Measurements from ENCODE around the gene NNAT.
"Not testable (repeated sequence)": the region's sequence is repeated elsewhere in the genome, so short reads cannot be mapped to it uniquely, and the experiment has no call there.

The NNAT gene, protein sequence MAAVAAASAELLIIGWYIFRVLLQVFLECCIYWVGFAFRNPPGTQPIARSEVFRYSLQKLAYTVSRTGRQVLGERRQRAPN
- long read RNA-seq, result 0 reads

DNA sequence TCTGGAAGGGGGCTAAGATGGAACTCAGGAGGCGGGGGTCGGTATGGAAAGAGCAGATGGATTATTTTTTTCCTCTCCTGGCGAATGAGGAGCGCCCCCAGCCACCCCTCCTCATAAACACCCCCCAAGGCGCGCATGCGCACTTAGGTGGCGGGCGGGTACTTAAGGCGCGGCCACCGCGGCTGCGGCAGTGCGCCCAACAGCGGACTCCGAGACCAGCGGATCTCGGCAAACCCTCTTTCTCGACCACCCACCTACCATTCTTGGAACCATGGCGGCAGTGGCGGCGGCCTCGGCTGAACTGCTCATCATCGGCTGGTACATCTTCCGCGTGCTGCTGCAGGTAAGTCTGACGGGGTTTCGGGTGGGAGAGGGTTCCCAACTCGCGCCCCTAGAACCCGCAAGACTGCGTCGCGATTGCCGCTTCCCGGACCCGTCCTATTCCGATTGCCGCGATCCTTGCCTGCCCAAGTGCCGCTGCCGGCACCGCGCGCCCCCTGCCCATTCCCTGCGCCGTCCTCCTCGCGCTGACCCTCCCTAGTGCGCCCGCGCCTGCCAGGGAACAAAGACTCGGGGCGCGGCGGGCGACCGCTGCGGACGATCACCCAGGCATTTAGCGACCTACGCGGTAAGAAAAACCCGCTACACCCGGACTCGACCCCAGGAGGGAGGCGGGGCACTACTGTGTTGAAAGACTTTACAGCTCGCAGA is at the start of gene NNAT:
NNAT (plus strand) TSS at position 190 of the 711 bp plus-strand sequence; CDS start at position 272, 82 bp downstream.
- Histone ChIP-seq H3K27ac (replicated peaks) (no peak within 1 kb of the TSS), H3K27me3 (ENCODE audit: insufficient read depth, poor library complexity, severe bottlenecking) (no peaks in the 10 kb centered on the region), H3K4me3 (replicated peaks; ENCODE audit: insufficient read depth, low read length) (no peak within 1 kb of the TSS)
- DNase-seq (ENCODE audit: low read depth in 1 of 2, low spot score in 1 of 2), result no peak
- TF ChIP-seq POLR2AphosphoS5 (IDR thresholded peaks at IDR 0.05; ENCODE audit: low read depth) (no peak), GABPA (IDR thresholded peaks at IDR 0.05; ENCODE audit: low read depth) (no peak), SPI1 (IDR thresholded peaks at IDR 0.05; ENCODE audit: borderline replicate concordance, low read depth) (no peak)
- TF ChIP-seq, protein P1, sequence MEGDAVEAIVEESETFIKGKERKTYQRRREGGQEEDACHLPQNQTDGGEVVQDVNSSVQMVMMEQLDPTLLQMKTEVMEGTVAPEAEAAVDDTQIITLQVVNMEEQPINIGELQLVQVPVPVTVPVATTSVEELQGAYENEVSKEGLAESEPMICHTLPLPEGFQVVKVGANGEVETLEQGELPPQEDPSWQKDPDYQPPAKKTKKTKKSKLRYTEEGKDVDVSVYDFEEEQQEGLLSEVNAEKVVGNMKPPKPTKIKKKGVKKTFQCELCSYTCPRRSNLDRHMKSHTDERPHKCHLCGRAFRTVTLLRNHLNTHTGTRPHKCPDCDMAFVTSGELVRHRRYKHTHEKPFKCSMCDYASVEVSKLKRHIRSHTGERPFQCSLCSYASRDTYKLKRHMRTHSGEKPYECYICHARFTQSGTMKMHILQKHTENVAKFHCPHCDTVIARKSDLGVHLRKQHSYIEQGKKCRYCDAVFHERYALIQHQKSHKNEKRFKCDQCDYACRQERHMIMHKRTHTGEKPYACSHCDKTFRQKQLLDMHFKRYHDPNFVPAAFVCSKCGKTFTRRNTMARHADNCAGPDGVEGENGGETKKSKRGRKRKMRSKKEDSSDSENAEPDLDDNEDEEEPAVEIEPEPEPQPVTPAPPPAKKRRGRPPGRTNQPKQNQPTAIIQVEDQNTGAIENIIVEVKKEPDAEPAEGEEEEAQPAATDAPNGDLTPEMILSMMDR (IDR thresholded peaks at IDR 0.05; ENCODE audit: insufficient read depth, low read length), result no peak
- TF ChIP-seq, protein P2, sequence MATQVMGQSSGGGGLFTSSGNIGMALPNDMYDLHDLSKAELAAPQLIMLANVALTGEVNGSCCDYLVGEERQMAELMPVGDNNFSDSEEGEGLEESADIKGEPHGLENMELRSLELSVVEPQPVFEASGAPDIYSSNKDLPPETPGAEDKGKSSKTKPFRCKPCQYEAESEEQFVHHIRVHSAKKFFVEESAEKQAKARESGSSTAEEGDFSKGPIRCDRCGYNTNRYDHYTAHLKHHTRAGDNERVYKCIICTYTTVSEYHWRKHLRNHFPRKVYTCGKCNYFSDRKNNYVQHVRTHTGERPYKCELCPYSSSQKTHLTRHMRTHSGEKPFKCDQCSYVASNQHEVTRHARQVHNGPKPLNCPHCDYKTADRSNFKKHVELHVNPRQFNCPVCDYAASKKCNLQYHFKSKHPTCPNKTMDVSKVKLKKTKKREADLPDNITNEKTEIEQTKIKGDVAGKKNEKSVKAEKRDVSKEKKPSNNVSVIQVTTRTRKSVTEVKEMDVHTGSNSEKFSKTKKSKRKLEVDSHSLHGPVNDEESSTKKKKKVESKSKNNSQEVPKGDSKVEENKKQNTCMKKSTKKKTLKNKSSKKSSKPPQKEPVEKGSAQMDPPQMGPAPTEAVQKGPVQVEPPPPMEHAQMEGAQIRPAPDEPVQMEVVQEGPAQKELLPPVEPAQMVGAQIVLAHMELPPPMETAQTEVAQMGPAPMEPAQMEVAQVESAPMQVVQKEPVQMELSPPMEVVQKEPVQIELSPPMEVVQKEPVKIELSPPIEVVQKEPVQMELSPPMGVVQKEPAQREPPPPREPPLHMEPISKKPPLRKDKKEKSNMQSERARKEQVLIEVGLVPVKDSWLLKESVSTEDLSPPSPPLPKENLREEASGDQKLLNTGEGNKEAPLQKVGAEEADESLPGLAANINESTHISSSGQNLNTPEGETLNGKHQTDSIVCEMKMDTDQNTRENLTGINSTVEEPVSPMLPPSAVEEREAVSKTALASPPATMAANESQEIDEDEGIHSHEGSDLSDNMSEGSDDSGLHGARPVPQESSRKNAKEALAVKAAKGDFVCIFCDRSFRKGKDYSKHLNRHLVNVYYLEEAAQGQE (IDR thresholded peaks at IDR 0.05; ENCODE audit: insufficient replicate concordance, low read depth), result no peak

DNA sequence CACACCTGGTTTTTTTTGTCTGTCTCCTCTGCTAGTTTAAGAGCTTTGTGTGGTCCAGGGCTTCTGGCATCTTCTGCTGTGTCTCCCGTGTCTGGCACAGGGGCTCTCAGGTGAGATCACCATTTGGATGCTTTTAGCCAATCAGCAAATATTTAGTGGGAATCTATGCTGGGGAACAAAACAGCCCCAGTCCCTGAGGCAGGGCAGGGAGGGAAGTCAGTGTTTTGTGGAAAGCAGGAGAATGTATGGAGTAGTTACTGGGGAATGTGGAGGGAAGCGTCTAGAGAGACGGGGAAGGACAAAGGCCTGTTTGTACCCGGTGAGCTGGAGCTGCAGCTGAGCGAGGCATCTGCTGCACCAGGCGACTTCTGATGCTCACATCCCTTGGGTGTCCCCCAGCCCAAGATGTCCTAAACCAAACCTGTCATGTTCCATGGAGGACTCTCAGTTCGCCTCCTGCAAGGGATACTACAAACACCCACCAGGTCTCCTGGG is 49.3 kb upstream of the NNAT start:
- H3K27ac ChIP-seq (replicated peaks), result no peak overlapping the region
- no peak for DNase-seq (ENCODE audit: low read depth in 1 of 2, low spot score in 1 of 2)
- TF ChIP-seq GABPA (IDR thresholded peaks at IDR 0.05; ENCODE audit: low read depth) (no peak), SPI1 (IDR thresholded peaks at IDR 0.05; ENCODE audit: borderline replicate concordance, low read depth) (no peak), POLR2AphosphoS5 (IDR thresholded peaks at IDR 0.05; ENCODE audit: low read depth) (no peak)
- TF ChIP-seq, protein P1 (IDR thresholded peaks at IDR 0.05; ENCODE audit: insufficient read depth, low read length), result no peak
- TF ChIP-seq, protein P2 (IDR thresholded peaks at IDR 0.05; ENCODE audit: insufficient replicate concordance, low read depth), result no peak
- H3K27me3 ChIP-seq (ENCODE audit: insufficient read depth, poor library complexity, severe bottlenecking), result peaks cover 2% of the 10 kb centered on the region
- H3K4me3 ChIP-seq (replicated peaks; ENCODE audit: insufficient read depth, low read length), result no peak overlapping the region

DNA sequence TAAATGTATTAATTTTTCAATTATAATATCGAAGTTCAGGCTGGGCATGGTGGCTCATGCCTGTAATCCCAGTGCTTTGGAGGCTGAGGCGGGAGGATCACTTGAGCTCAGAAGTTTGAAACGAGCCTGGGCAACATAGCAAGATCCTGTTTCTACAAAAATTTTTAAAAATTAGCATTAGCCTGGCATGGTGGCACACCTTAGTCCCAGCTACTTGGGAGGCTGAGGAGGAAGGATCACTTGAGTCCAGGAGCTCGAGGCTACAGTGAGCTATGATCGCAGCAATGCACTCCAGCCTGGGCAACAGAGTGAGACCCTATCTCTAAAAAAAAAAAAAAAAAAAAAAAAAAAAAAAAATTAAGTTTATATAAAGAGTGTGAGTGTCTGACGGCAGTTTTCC is 48.6 kb upstream of the NNAT start:
- DNase-seq (ENCODE audit: low read depth in 1 of 2, low spot score in 1 of 2); H3K27ac ChIP-seq (replicated peaks); H3K27me3 ChIP-seq (ENCODE audit: insufficient read depth, poor library complexity, severe bottlenecking); H3K4me3 ChIP-seq (replicated peaks; ENCODE audit: insufficient read depth, low read length): not testable (repeated sequence)

DNA sequence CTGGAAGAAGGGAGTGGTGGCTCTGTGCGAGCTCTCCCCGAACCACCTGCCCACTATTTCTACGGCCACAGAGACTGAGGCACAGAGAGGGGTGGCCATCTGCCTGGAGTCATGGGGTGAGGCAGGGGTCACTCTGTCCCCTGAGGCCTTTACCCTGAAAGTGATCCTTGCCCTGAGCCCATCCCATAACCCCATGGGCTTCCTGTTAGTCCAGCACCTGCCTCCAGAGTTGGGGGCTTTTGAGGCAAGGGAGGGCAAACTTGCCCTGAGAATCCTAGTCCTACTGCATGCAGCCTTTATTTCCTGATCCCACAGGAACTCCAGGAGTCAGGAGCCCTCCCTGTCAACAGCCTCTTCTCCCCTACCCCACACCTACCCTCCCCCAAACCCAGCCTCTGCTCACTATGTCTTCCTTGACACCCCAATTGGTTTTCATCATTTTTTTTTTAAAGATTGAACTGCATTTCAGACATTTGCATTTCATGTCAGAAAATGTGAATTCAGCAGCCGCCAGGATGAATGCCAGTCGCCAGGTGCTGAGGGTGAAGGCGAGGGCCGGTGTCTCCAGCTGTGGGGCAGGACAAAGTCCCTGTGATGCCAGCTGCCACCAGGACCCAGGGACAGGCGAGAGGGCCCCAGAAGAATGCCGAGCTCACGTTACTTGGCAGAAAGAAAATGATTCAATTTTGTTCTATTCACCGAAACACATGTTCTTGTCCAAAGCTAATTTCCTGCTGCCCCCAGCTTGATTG is 47.6 kb upstream of the NNAT start:
- H3K4me3 ChIP-seq (replicated peaks; ENCODE audit: insufficient read depth, low read length), result no peak overlapping the region
- H3K27me3 ChIP-seq (ENCODE audit: insufficient read depth, poor library complexity, severe bottlenecking), result peaks cover 4% of the 10 kb centered on the region
- DNase-seq (ENCODE audit: low read depth in 1 of 2, low spot score in 1 of 2), result no peak
- TF ChIP-seq GABPA (IDR thresholded peaks at IDR 0.05; ENCODE audit: low read depth) (no peak), POLR2AphosphoS5 (IDR thresholded peaks at IDR 0.05; ENCODE audit: low read depth) (no peak), SPI1 (IDR thresholded peaks at IDR 0.05; ENCODE audit: borderline replicate concordance, low read depth) (no peak)
- TF ChIP-seq, protein P1 (IDR thresholded peaks at IDR 0.05; ENCODE audit: insufficient read depth, low read length), result no peak
- TF ChIP-seq, protein P2 (IDR thresholded peaks at IDR 0.05; ENCODE audit: insufficient replicate concordance, low read depth), result no peak
- H3K27ac ChIP-seq (replicated peaks), result no peak overlapping the region

All from HL-60 (cell line).